Measurements from ENCODE around the gene LRRTM2. TPM values are rescaled to one million over a fixed set of nuclear protein-coding genes. Genes with fewer than 3 reads are reported as not detected.

LRRTM2 gene
- total RNA-seq, 1 experiment from 2014 or later: not detected

- Mint-ChIP-seq H3K4me3 (no peak overlapping the region), H3K27me3 (ENCODE audit: low read depth) (no peaks in the 10 kb centered on the region), H3K27ac (no peak overlapping the region; the same call in 1 of the 2 replicates), H3K36me3 (peaks cover 32% of the 10 kb centered on the region), H3K9me3 (no peaks in the 10 kb centered on the region), H3K4me1 (peaks cover 17% of the 10 kb centered on the region)
- ATAC-seq (no peak), DNase-seq (ENCODE audit: low spot score) (no peak)
- ChIA-PET CTCF (interaction anchor here (1.8 kb wide), 1 partner anchor 109 kb away, joined by 7 read pairs; no protein-coding TSS in a partner anchor), POLR2A (no interaction called here)
- TF ChIP-seq ZNF317 (CRISPR knock-in tag; IDR thresholded peaks at IDR 0.05; ENCODE audit: borderline replicate concordance, low read depth) (no peak), TCF7 (CRISPR knock-in tag; IDR thresholded peaks at IDR 0.05; ENCODE audit: low read depth) (no peak), OVOL2 (CRISPR knock-in tag; IDR thresholded peaks at IDR 0.05; ENCODE audit: borderline replicate concordance) (no peak), AFF4 (CRISPR knock-in tag; IDR thresholded peaks at IDR 0.05; ENCODE audit: borderline replicate concordance) (no peak), TEAD4 (CRISPR knock-in tag; IDR thresholded peaks at IDR 0.05) (no peak), NFATC4 (CRISPR knock-in tag; IDR thresholded peaks at IDR 0.05) (no peak), SP1 (CRISPR knock-in tag; conservative IDR thresholded peaks at IDR 0.05) (no peak), FOXP4 (CRISPR knock-in tag; IDR thresholded peaks at IDR 0.05) (no peak)
- TF ChIP-seq, protein P1, sequence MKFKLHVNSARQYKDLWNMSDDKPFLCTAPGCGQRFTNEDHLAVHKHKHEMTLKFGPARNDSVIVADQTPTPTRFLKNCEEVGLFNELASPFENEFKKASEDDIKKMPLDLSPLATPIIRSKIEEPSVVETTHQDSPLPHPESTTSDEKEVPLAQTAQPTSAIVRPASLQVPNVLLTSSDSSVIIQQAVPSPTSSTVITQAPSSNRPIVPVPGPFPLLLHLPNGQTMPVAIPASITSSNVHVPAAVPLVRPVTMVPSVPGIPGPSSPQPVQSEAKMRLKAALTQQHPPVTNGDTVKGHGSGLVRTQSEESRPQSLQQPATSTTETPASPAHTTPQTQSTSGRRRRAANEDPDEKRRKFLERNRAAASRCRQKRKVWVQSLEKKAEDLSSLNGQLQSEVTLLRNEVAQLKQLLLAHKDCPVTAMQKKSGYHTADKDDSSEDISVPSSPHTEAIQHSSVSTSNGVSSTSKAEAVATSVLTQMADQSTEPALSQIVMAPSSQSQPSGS (CRISPR knock-in tag; IDR thresholded peaks at IDR 0.05; ENCODE audit: borderline replicate concordance, low read depth): no peak
- TF ChIP-seq, protein P2, sequence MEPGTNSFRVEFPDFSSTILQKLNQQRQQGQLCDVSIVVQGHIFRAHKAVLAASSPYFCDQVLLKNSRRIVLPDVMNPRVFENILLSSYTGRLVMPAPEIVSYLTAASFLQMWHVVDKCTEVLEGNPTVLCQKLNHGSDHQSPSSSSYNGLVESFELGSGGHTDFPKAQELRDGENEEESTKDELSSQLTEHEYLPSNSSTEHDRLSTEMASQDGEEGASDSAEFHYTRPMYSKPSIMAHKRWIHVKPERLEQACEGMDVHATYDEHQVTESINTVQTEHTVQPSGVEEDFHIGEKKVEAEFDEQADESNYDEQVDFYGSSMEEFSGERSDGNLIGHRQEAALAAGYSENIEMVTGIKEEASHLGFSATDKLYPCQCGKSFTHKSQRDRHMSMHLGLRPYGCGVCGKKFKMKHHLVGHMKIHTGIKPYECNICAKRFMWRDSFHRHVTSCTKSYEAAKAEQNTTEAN (CRISPR knock-in tag; IDR thresholded peaks at IDR 0.05): no peak
These were observed 23.6 kb upstream of the LRRTM2 start for GRCh38 chr5:138898742-138899141.

GRCh38 chr5:138898299-138898698, 23.2 kb upstream of the LRRTM2 start:
- TF ChIP-seq FOXP4 (CRISPR knock-in tag; IDR thresholded peaks at IDR 0.05) (no peak), ZNF138 (CRISPR knock-in tag; conservative IDR thresholded peaks at IDR 0.05) (no peak), ZNF423 (CRISPR knock-in tag; IDR thresholded peaks at IDR 0.05) (no peak), CBFB (CRISPR knock-in tag; IDR thresholded peaks at IDR 0.05; ENCODE audit: low read depth) (no peak), NR2C2 (CRISPR knock-in tag; IDR thresholded peaks at IDR 0.05) (no peak), ZNF671 (CRISPR knock-in tag; IDR thresholded peaks at IDR 0.05) (no peak), ZNF121 (CRISPR knock-in tag; IDR thresholded peaks at IDR 0.05) (no peak), IRF2 (CRISPR knock-in tag; IDR thresholded peaks at IDR 0.05; ENCODE audit: borderline replicate concordance, low read depth) (no peak), ZNF281 (CRISPR knock-in tag; IDR thresholded peaks at IDR 0.05) (no peak), ELF4 (CRISPR knock-in tag; IDR thresholded peaks at IDR 0.05; ENCODE audit: low read depth) (no peak)
- POLR2A ChIA-PET: no interaction called here
- no peak for ATAC-seq

More at GRCh38 chr5:138898299-138898698, 23.2 kb upstream of the LRRTM2 start:
- H3K9me3 Mint-ChIP-seq: no peaks in the 10 kb centered on the region
- no peak overlapping the region for H3K4me3 Mint-ChIP-seq
- DNase-seq (ENCODE audit: low spot score): no peak
- H3K27ac Mint-ChIP-seq: no peak overlapping the region
- CTCF ChIA-PET: interaction anchor here (1.8 kb wide), 1 partner anchor 109 kb away, joined by 7 read pairs; no protein-coding TSS in a partner anchor
- H3K4me1 Mint-ChIP-seq: peaks cover 17% of the 10 kb centered on the region
- H3K36me3 Mint-ChIP-seq: peaks cover 28% of the 10 kb centered on the region
- no peaks in the 10 kb centered on the region for H3K27me3 Mint-ChIP-seq (ENCODE audit: low read depth)
